Epithelial cell of proximal tubule (primary cell): Measurements from ENCODE around the gene LMO2. TPM values are rescaled to one million over a fixed set of nuclear protein-coding genes. Genes with fewer than 3 reads are reported as not detected.
A peak's percentile ranks its signal among the peaks of the same experiment; 100 is the strongest.
"Not testable (repeated sequence)": the region's sequence is repeated elsewhere in the genome, so short reads cannot be mapped to it uniquely, and the experiment has no call there.

Source experiments
- DNase-seq: peaks from one replicate; pipeline ENCODE4 v3.0.0-alpha.2; 2011; ENCODE audit warnings: low read depth
- H3K4me3 ChIP-seq: 2 replicates; pipeline ENCODE4 v1.5.1; 2011; ENCODE audit warnings: low read depth, mild to moderate bottlenecking, low read length
- CTCF ChIP-seq: conservative IDR thresholded peaks from 2 replicates; pipeline ENCODE4 v1.5.1; 2012; ENCODE audit warnings: low read depth, mild to moderate bottlenecking, low read length
- total RNA-seq: library from RNA; depleted of rRNA; stranded (reverse); fragments of >200 nt; gene quantifications from 2 replicates; pipeline ENCODE4 v1.2.3, GENCODE V29; 2015

The LMO2 gene
- total RNA-seq, 1 donor from 2014 or later, result 1.5 TPM

- DNase-seq, result no peak
- peak overlapping the region; percentile 57 for H3K4me3 ChIP-seq
- no peak for TF ChIP-seq CTCF
These were observed 63.1 kb downstream of the LMO2 start for GRCh38 chr11:33828604-33829429.

GRCh38 chr11:33827206-33827605, 64.7 kb downstream of the LMO2 start:
- no peak for TF ChIP-seq CTCF
- H3K4me3 ChIP-seq, result no peak overlapping the region
- DNase-seq, result no peak

GRCh38 chr11:33825854-33826560, 65.9 kb downstream of the LMO2 start:
- DNase-seq, result no peak
- no peak for TF ChIP-seq CTCF
- no peak overlapping the region for H3K4me3 ChIP-seq

GRCh38 chr11:33822981-33823380, 68.9 kb downstream of the LMO2 start:
- H3K4me3 ChIP-seq, DNase-seq: not testable (repeated sequence)

- H3K4me3 ChIP-seq, result no peak overlapping the region
- no peak for TF ChIP-seq CTCF
- DNase-seq, result no peak
These were observed 72.4 kb downstream of the LMO2 start for GRCh38 chr11:33819278-33820035.

Other genes with a start within 250 kb of the LMO2 start
- not detected in 2 replicates for gene C11orf91, start 191.2 kb downstream of the LMO2 start, total RNA-seq
- gene CD59, start 155.7 kb downstream of the LMO2 start, total RNA-seq, result 427 and 615 TPM in 2 replicates
- gene FBXO3, start 117.6 kb downstream of the LMO2 start, total RNA-seq, result 20.3 and 25.0 TPM in 2 replicates
- 172 and 222 TPM in 2 replicates for gene CAPRIN1, start 159.7 kb upstream of the LMO2 start, total RNA-seq
- gene NAT10, start 213.6 kb upstream of the LMO2 start, total RNA-seq, result 19.8 and 36.8 TPM in 2 replicates